ENCODE results near the gene CD2AP. TPM values are rescaled to one million over a fixed set of nuclear protein-coding genes. Genes with fewer than 3 reads are reported as not detected.

CD2AP gene
- total and polyA plus RNA-seq, 7 donors = 17.7 to 80.2 (median 21.8) TPM

GRCh38 chr6:47446669-47447330 is 30.8 kb upstream of the CD2AP start:
- DNase-seq = no peak
- no peaks in the 10 kb centered on the region for H3K4me1 ChIP-seq
- H3K36me3 ChIP-seq = no peaks in the 10 kb centered on the region
- 57 to 58% methylated on average over 3 of the region's 3 CpGs for WGBS, 2 donors
- H3K9me3 ChIP-seq = no peaks in the 10 kb centered on the region
- H3K27me3 ChIP-seq = no peaks in the 10 kb centered on the region
- TF ChIP-seq CTCF (IDR thresholded peaks at IDR 0.05) (no peak), POLR2AphosphoS5 (IDR thresholded peaks at IDR 0.05) (no peak), POLR2A (IDR thresholded peaks at IDR 0.05) (no peak), EP300 (IDR thresholded peaks at IDR 0.05) (no peak)
- intact Hi-C loops (cut with DNase I) = no loop called here
- no peak overlapping the region for H3K27ac ChIP-seq
- H3K4me3 ChIP-seq = no peak overlapping the region

- H3K27me3 ChIP-seq = no peaks in the 10 kb centered on the region
- TF ChIP-seq CTCF (IDR thresholded peaks at IDR 0.05) (no peak), POLR2AphosphoS5 (IDR thresholded peaks at IDR 0.05) (no peak), POLR2A (IDR thresholded peaks at IDR 0.05) (no peak), EP300 (IDR thresholded peaks at IDR 0.05) (no peak)
- intact Hi-C loops (cut with DNase I) = no loop called here
- no peak for DNase-seq
- H3K4me1 ChIP-seq = no peaks in the 10 kb centered on the region
- H3K4me3 ChIP-seq = no peak overlapping the region
- H3K36me3 ChIP-seq = no peaks in the 10 kb centered on the region
- no peak overlapping the region for H3K27ac ChIP-seq
- WGBS, 2 donors = 93 to 94% methylated on average over 1 of the region's 1 CpG
- H3K9me3 ChIP-seq = no peaks in the 10 kb centered on the region
These were observed 29.9 kb upstream of the CD2AP start for GRCh38 chr6:47447722-47448121.

- H3K27me3 ChIP-seq = no peaks in the 10 kb centered on the region
- H3K27ac ChIP-seq = no peak overlapping the region
- no peak for DNase-seq
- intact Hi-C loops (cut with DNase I) = no loop called here
- 95 to 100% methylated on average over 2 of the region's 2 CpGs for WGBS, 2 donors
- no peaks in the 10 kb centered on the region for H3K36me3 ChIP-seq
- TF ChIP-seq CTCF (IDR thresholded peaks at IDR 0.05) (no peak), EP300 (IDR thresholded peaks at IDR 0.05) (no peak), POLR2AphosphoS5 (IDR thresholded peaks at IDR 0.05) (no peak), POLR2A (IDR thresholded peaks at IDR 0.05) (no peak)
- H3K4me1 ChIP-seq = no peaks in the 10 kb centered on the region
- H3K9me3 ChIP-seq = no peaks in the 10 kb centered on the region
- H3K4me3 ChIP-seq = no peak overlapping the region
These were observed 26.4 kb upstream of the CD2AP start for GRCh38 chr6:47451162-47451561.

GRCh38 chr6:47452899-47453298 is 24.7 kb upstream of the CD2AP start:
- no peaks in the 10 kb centered on the region for H3K9me3 ChIP-seq
- H3K4me1 ChIP-seq = no peaks in the 10 kb centered on the region
- H3K27me3 ChIP-seq = no peaks in the 10 kb centered on the region
- H3K36me3 ChIP-seq = no peaks in the 10 kb centered on the region
- TF ChIP-seq CTCF (IDR thresholded peaks at IDR 0.05) = no peak
- TF ChIP-seq POLR2AphosphoS5 (IDR thresholded peaks at IDR 0.05) = no peak
- no peak for TF ChIP-seq EP300 (IDR thresholded peaks at IDR 0.05)
- TF ChIP-seq POLR2A (IDR thresholded peaks at IDR 0.05) = no peak
- DNase-seq = no peak
- intact Hi-C loops (cut with DNase I) = no loop called here
- 83 to 88% methylated on average over 2 of the region's 2 CpGs for WGBS, 2 donors
- no peak overlapping the region for H3K27ac ChIP-seq
- H3K4me3 ChIP-seq = no peak overlapping the region

Measured in sigmoid colon (tissue), 7 donors.